ENCODE results near the gene SGK1. TPM values are rescaled to one million over a fixed set of nuclear protein-coding genes. Genes with fewer than 3 reads are reported as not detected.

Gene SGK1
- total RNA-seq, 1 experiment from 2014 or later, result 95.2 TPM

DNA sequence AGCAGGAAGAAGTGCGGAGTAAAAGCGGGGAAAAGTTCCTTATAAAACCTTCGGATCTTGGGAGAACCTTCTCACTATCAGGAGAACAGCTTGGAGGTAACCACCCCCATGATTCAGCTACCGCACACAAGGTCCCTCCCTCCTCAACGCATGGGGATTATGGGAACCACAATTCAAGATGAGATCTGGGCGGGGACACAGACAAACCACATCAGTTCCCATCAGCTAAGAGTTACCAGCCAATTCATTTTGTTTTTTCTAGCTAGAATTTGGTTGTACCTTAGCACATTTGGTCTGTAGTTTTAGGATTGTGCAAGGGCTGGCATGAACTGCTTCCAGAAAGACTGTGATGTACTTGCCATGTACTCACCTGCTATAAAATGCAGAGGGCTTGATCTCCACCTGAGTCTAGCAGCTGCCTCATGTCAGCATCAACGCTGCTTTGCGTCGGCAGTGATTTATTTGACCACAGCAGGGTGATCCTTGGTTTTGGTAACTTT, 170.8 kb downstream of the SGK1 start:
- BruUV-seq (replicated peaks), result no TSS peak
- Histone ChIP-seq H3K4me3 (ENCODE audit: low read length) (no peak overlapping the region), H3K79me2 (ENCODE audit: low read length) (no peaks in the 10 kb centered on the region), H4K20me1 (ENCODE audit: low read length) (no peaks in the 10 kb centered on the region), H3K4me1 (ENCODE audit: insufficient read depth, low read length) (peaks cover 17% of the 10 kb centered on the region), H3K9me2 (replicated peaks; ENCODE audit: low read length) (no peaks in the 10 kb centered on the region), H3K36me3 (ENCODE audit: low read depth, low read length) (no peaks in the 10 kb centered on the region), H3K27ac (ENCODE audit: low read length) (no peak overlapping the region), H3F3A (ENCODE audit: low read length, unreplicated experiment) (no peaks in the 10 kb centered on the region), H3K9me3 (ENCODE audit: low read length) (no peaks in the 10 kb centered on the region), H3K27me3 (ENCODE audit: low read length) (no peaks in the 10 kb centered on the region), H2AFZ (ENCODE audit: low read length) (no peak overlapping the region), H3K4me2 (ENCODE audit: low read length) (no peak overlapping the region), H3K9ac (ENCODE audit: low read length) (no peak overlapping the region)
- intact Hi-C loops (cut with micrococcal nuclease), result no loop called here
- no peak for TF ChIP-seq EZH2phosphoT487 (IDR thresholded peaks at IDR 0.05; ENCODE audit: borderline replicate concordance, low read length)
- no peak for TF ChIP-seq EZH2 (IDR thresholded peaks at IDR 0.05; ENCODE audit: low read length, unreplicated experiment)
- TF ChIP-seq, protein P1, sequence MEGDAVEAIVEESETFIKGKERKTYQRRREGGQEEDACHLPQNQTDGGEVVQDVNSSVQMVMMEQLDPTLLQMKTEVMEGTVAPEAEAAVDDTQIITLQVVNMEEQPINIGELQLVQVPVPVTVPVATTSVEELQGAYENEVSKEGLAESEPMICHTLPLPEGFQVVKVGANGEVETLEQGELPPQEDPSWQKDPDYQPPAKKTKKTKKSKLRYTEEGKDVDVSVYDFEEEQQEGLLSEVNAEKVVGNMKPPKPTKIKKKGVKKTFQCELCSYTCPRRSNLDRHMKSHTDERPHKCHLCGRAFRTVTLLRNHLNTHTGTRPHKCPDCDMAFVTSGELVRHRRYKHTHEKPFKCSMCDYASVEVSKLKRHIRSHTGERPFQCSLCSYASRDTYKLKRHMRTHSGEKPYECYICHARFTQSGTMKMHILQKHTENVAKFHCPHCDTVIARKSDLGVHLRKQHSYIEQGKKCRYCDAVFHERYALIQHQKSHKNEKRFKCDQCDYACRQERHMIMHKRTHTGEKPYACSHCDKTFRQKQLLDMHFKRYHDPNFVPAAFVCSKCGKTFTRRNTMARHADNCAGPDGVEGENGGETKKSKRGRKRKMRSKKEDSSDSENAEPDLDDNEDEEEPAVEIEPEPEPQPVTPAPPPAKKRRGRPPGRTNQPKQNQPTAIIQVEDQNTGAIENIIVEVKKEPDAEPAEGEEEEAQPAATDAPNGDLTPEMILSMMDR (conservative IDR thresholded peaks at IDR 0.05; ENCODE audit: low read depth, low read length), result no peak
- ChIA-PET CTCF (no interaction called here), POLR2A (ENCODE audit: unreplicated experiment) (no interaction called here)
- no peak for DNase-seq
- no peak for ATAC-seq

- ChIA-PET CTCF (interaction anchor here (0.6 kb wide), 1 partner anchor 235 kb away, joined by 10 read pairs; no protein-coding TSS in a partner anchor), POLR2A (ENCODE audit: unreplicated experiment) (no interaction called here)
- H3K27ac ChIP-seq (ENCODE audit: low read length), result peak overlapping the region; percentile 30; the same call in 1 of the 2 replicates
- H3K79me2 ChIP-seq (ENCODE audit: low read length), result no peaks in the 10 kb centered on the region
- TF ChIP-seq EZH2phosphoT487 (IDR thresholded peaks at IDR 0.05; ENCODE audit: borderline replicate concordance, low read length), result no peak
- TF ChIP-seq, protein P1 (conservative IDR thresholded peaks at IDR 0.05; ENCODE audit: low read depth, low read length), result no peak
- TF ChIP-seq EZH2 (IDR thresholded peaks at IDR 0.05; ENCODE audit: low read length, unreplicated experiment), result no peak
- H3K9me2 ChIP-seq (replicated peaks; ENCODE audit: low read length), result no peaks in the 10 kb centered on the region
- ATAC-seq (peak; percentile 24; the same call in 1 of the 2 replicates), DNase-seq (no peak)
- peaks cover 17% of the 10 kb centered on the region for H3K4me1 ChIP-seq (ENCODE audit: insufficient read depth, low read length)
- no peak overlapping the region for H3K9ac ChIP-seq (ENCODE audit: low read length)
- no peaks in the 10 kb centered on the region for H3K9me3 ChIP-seq (ENCODE audit: low read length)
- BruUV-seq (replicated peaks), result no TSS peak
- peak overlapping the region; percentile 67 for H3K4me2 ChIP-seq (ENCODE audit: low read length)
- intact Hi-C loops (cut with micrococcal nuclease), result no loop called here
- no peak overlapping the region; the same call in 1 of the 2 replicates for H3K4me3 ChIP-seq (ENCODE audit: low read length)
- no peaks in the 10 kb centered on the region for H4K20me1 ChIP-seq (ENCODE audit: low read length)
- no peaks in the 10 kb centered on the region for H3K36me3 ChIP-seq (ENCODE audit: low read depth, low read length)
- no peaks in the 10 kb centered on the region for H3K27me3 ChIP-seq (ENCODE audit: low read length)
- H2AFZ ChIP-seq (ENCODE audit: low read length), result peak overlapping the region; percentile 72; the same call in 1 of the 2 replicates
- H3F3A ChIP-seq (ENCODE audit: low read length, unreplicated experiment), result no peaks in the 10 kb centered on the region
These were observed 171.5 kb downstream of the SGK1 start for GRCh38 chr6:134146268-134147033.
